ENCODE results near the gene MYRFL.

The MYRFL gene

GRCh38 chr12:69828897-69829296 is 3.9 kb downstream of the MYRFL start:
- no peak overlapping the region for H3K27ac ChIP-seq (ENCODE audit: low read depth, low read length, poor library complexity, severe bottlenecking)
- no peak overlapping the region for H3K9ac ChIP-seq (ENCODE audit: low read length)
- TF ChIP-seq CTCF (IDR thresholded peaks at IDR 0.05; ENCODE audit: low read length) (no peak), EZH2 (IDR thresholded peaks at IDR 0.05; ENCODE audit: borderline replicate concordance, low read length) (no peak)
- no peak overlapping the region for H3K4me2 ChIP-seq (ENCODE audit: low read length)
- no peaks in the 10 kb centered on the region for H3K79me2 ChIP-seq (ENCODE audit: insufficient read depth, low read length)
- H3K9me2 ChIP-seq (ENCODE audit: low read depth, low read length): no peaks in the 10 kb centered on the region
- H3K9me3 ChIP-seq (ENCODE audit: low read length): no peaks in the 10 kb centered on the region
- no peaks in the 10 kb centered on the region for H3K36me3 ChIP-seq (ENCODE audit: insufficient read depth, low read length)
- no peaks in the 10 kb centered on the region for H3K4me1 ChIP-seq (ENCODE audit: insufficient read depth, low read length, severe bottlenecking)
- H3K27me3 ChIP-seq (ENCODE audit: insufficient read depth, low read length): peaks cover 4% of the 10 kb centered on the region; the same call in 1 of the 2 replicates
- no peak overlapping the region for H3K4me3 ChIP-seq (ENCODE audit: low read depth, low read length, poor library complexity, severe bottlenecking)
- H2AFZ ChIP-seq (ENCODE audit: low read length): no peak overlapping the region
- H3F3A ChIP-seq (ENCODE audit: insufficient read depth, low read length): no peaks in the 10 kb centered on the region
- no peaks in the 10 kb centered on the region for H4K20me1 ChIP-seq (ENCODE audit: insufficient read depth, low read length)

GRCh38 chr12:69833696-69834095 is 8.7 kb downstream of the MYRFL start:
- H3K79me2 ChIP-seq (ENCODE audit: insufficient read depth, low read length): no peaks in the 10 kb centered on the region
- H3K27me3 ChIP-seq (ENCODE audit: insufficient read depth, low read length): peaks cover 3% of the 10 kb centered on the region; the same call in 1 of the 2 replicates
- H3F3A ChIP-seq (ENCODE audit: insufficient read depth, low read length): no peaks in the 10 kb centered on the region
- H3K36me3 ChIP-seq (ENCODE audit: insufficient read depth, low read length): no peaks in the 10 kb centered on the region
- no peaks in the 10 kb centered on the region for H4K20me1 ChIP-seq (ENCODE audit: insufficient read depth, low read length)
- no peak overlapping the region for H2AFZ ChIP-seq (ENCODE audit: low read length)
- H3K4me2 ChIP-seq (ENCODE audit: low read length): no peak overlapping the region
- H3K27ac ChIP-seq (ENCODE audit: low read depth, low read length, poor library complexity, severe bottlenecking): no peak overlapping the region
- H3K4me1 ChIP-seq (ENCODE audit: insufficient read depth, low read length, severe bottlenecking): no peaks in the 10 kb centered on the region
- H3K9me2 ChIP-seq (ENCODE audit: low read depth, low read length): no peaks in the 10 kb centered on the region
- H3K9ac ChIP-seq (ENCODE audit: low read length): no peak overlapping the region
- H3K4me3 ChIP-seq (ENCODE audit: low read depth, low read length, poor library complexity, severe bottlenecking): no peak overlapping the region
- H3K9me3 ChIP-seq (ENCODE audit: low read length): no peaks in the 10 kb centered on the region
- TF ChIP-seq EZH2 (IDR thresholded peaks at IDR 0.05; ENCODE audit: borderline replicate concordance, low read length) (no peak), CTCF (IDR thresholded peaks at IDR 0.05; ENCODE audit: low read length) (no peak)

- Histone ChIP-seq H3K27ac (ENCODE audit: low read depth, low read length, poor library complexity, severe bottlenecking) (no peak overlapping the region), H3K4me3 (ENCODE audit: low read depth, low read length, poor library complexity, severe bottlenecking) (no peak overlapping the region), H2AFZ (ENCODE audit: low read length) (no peak overlapping the region), H3K4me1 (ENCODE audit: insufficient read depth, low read length, severe bottlenecking) (no peaks in the 10 kb centered on the region), H3K9me2 (ENCODE audit: low read depth, low read length) (no peaks in the 10 kb centered on the region), H3F3A (ENCODE audit: insufficient read depth, low read length) (no peaks in the 10 kb centered on the region), H3K27me3 (ENCODE audit: insufficient read depth, low read length) (no peaks in the 10 kb centered on the region; the same call in 1 of the 2 replicates), H4K20me1 (ENCODE audit: insufficient read depth, low read length) (no peaks in the 10 kb centered on the region), H3K36me3 (ENCODE audit: insufficient read depth, low read length) (no peaks in the 10 kb centered on the region), H3K79me2 (ENCODE audit: insufficient read depth, low read length) (no peaks in the 10 kb centered on the region), H3K9me3 (ENCODE audit: low read length) (no peaks in the 10 kb centered on the region), H3K9ac (ENCODE audit: low read length) (no peak overlapping the region), H3K4me2 (ENCODE audit: low read length) (no peak overlapping the region)
- no peak for TF ChIP-seq CTCF (IDR thresholded peaks at IDR 0.05; ENCODE audit: low read length)
- TF ChIP-seq EZH2 (IDR thresholded peaks at IDR 0.05; ENCODE audit: borderline replicate concordance, low read length): no peak
Measured at GRCh38 chr12:69834147-69834546, 9.1 kb downstream of the MYRFL start.

Measured in OCI-LY1 (cell line).